HFFc6 (cell line): Measurements from ENCODE around the gene GOPC. TPM values are rescaled to one million over a fixed set of nuclear protein-coding genes. Genes with fewer than 3 reads are reported as not detected.
"Not testable (repeated sequence)": the region's sequence is repeated elsewhere in the genome, so short reads cannot be mapped to it uniquely, and the experiment has no call there.

Experiments
- DNase-seq: peaks from one replicate; pipeline ENCODE4 v3.0.0-alpha.2; 2018
- H3K27ac Mint-ChIP-seq: 2 replicates; pipeline ENCODE4 v1.8.0; 2020; ENCODE audit warnings: mild to moderate bottlenecking, mixed read lengths
- H3K27me3 Mint-ChIP-seq: 2 replicates; pipeline ENCODE4 v1.8.0; 2021; ENCODE audit warnings: mild to moderate bottlenecking, moderate library complexity, mixed read lengths; ENCODE audit not compliant: insufficient read depth
- H3K36me3 Mint-ChIP-seq: 2 replicates; pipeline ENCODE4 v1.8.0; 2021; ENCODE audit warnings: low read depth, mixed read lengths
- H3K4me1 Mint-ChIP-seq: 2 replicates; pipeline ENCODE4 v1.8.0; 2020; ENCODE audit warnings: low read depth, mixed read lengths
- H3K4me3 Mint-ChIP-seq: 2 replicates; pipeline ENCODE4 v1.8.0; 2020; ENCODE audit warnings: mild to moderate bottlenecking, moderate library complexity, mixed read lengths
- H3K9me3 Mint-ChIP-seq: 2 replicates; pipeline ENCODE4 v1.8.0; 2020; ENCODE audit warnings: mild to moderate bottlenecking, mixed read lengths
- long read RNA-seq: library from polyadenylated mRNA; unstranded; transcript quantifications from one replicate; pipeline ENCODE4 v2.0.0, GENCODE V29; 2019
- total RNA-seq, 6 experiments: library from RNA; stranded (reverse); fragmentation: NEBNext Ultra II Directional; extraction: Animal tissue kit (Norgen Biotek cat#: 25700); gene quantifications; 2 replicates in 1 of 6; 3 replicates in 5 of 6; pipeline ENCODE4 v1.2.3, GENCODE V29; 2021
- TF ChIP-seq, protein P1 (sequence below): fragments of 200-600 bp; sonication (generic); IDR thresholded peaks from 2 replicates; pipeline ENCODE4 v1.5.0; 2021; ENCODE audit warnings: antibody characterized with exemption, mild to moderate bottlenecking

The GOPC gene
- 10 to 100 TPM; 40.5 to 51.8 (median 45.4) TPM for total RNA-seq
- long read RNA-seq, full-length matches to known transcripts: 17 of 72 reads
- long read RNA-seq, partial matches to known transcripts: 36 of 72 reads
- long read RNA-seq, other reads (novel, unspliced or antisense): 19 of 72 reads

DNA sequence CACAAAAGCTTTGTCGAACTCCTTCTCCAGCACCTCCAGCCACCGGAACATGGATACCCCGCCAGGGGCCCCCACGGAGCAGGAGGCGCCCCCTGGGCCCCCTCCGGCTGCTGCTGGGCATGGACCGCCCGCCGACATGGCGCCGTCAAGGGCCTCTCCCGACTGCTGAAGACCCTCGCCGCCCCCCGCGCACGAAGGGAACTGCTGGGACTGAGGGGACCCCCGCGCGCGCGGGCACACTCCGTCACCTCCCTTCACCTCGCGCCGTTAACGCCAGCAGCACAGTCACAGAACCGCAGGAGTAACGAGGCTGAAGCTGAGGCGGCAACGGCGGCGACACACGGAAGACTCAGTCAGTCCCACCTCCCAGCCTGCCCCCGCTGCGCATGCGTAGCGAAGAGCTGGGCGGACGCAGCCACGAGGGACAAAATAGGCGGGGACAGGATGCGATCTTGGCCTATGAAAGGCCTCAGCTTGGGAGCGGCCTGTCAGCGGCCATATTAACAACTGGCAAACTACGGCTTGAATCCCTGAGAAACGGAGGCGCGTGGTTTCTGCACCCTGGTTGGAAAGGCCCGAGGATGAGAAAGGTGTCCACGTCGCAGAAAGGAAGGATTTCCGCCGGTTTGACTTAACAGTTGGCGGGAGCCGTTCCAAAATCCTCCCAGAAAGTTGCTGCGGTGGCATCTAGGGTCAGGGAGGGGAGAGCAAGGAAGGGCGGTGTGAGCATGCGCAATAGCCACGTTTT lies at the start of gene GOPC:
Gene GOPC (minus strand): TSS at position 361 of the 748 bp plus-strand sequence. CDS start 223 bp downstream, at position 138.
- Mint-ChIP-seq H3K4me1 (peaks cover 29% of the 10 kb centered on the region), H3K36me3 (peaks cover 43% of the 10 kb centered on the region), H3K27ac (peak within 1 kb of the TSS; percentile 99), H3K4me3 (peak within 1 kb of the TSS; percentile 99), H3K9me3 (peaks cover 4% of the 10 kb centered on the region; the same call in 1 of the 2 replicates), H3K27me3 (no peaks in the 10 kb centered on the region)
- TF ChIP-seq, protein P1, sequence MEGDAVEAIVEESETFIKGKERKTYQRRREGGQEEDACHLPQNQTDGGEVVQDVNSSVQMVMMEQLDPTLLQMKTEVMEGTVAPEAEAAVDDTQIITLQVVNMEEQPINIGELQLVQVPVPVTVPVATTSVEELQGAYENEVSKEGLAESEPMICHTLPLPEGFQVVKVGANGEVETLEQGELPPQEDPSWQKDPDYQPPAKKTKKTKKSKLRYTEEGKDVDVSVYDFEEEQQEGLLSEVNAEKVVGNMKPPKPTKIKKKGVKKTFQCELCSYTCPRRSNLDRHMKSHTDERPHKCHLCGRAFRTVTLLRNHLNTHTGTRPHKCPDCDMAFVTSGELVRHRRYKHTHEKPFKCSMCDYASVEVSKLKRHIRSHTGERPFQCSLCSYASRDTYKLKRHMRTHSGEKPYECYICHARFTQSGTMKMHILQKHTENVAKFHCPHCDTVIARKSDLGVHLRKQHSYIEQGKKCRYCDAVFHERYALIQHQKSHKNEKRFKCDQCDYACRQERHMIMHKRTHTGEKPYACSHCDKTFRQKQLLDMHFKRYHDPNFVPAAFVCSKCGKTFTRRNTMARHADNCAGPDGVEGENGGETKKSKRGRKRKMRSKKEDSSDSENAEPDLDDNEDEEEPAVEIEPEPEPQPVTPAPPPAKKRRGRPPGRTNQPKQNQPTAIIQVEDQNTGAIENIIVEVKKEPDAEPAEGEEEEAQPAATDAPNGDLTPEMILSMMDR: peak; percentile 64
- DNase-seq: peak; percentile 98

DNA sequence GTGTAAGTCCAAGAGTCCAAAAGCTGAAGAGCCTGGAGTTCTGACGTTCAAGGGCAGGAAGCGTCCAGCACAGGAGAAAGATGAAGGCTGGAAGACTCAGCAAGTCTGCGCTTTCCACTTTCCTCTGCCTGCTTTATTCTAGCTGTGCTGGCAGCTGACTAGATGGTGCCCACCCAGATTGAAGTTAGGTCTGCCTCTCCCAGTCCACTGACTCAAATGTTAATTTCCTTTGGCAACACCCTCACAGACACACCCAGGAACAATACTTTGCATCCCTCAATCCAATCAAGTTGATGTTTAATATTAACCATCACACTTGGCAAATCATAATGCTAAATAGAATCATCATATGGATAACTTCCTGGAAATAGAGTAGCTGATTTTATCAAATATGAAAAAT lies 49.7 kb upstream of the GOPC start:
- not testable (repeated sequence) for H3K9me3 Mint-ChIP-seq, H3K36me3 Mint-ChIP-seq, H3K27ac Mint-ChIP-seq, DNase-seq, H3K4me3 Mint-ChIP-seq, H3K27me3 Mint-ChIP-seq, H3K4me1 Mint-ChIP-seq

DNA sequence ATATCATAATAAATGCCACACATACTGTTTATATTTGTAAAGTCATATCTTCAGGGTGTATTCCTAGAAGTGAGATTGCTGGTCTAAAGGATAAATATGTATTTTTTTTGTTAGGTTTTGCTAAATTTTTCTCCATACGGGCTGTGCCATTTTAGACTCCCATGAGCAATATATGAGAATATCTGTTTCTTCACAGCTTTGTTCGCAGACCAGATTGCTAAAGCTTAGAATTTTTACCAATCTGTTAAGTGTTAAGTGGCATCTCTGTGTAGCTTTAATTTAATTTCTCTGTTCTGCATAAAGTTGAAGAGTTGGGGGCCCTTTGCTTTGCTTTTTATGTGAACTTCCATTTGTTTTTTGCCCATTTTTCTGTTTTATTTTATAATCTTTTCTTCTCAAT lies 40.7 kb upstream of the GOPC start:
- no peaks in the 10 kb centered on the region for H3K4me1 Mint-ChIP-seq
- no peaks in the 10 kb centered on the region for H3K36me3 Mint-ChIP-seq
- no peak overlapping the region for H3K4me3 Mint-ChIP-seq
- H3K9me3 Mint-ChIP-seq: no peaks in the 10 kb centered on the region
- no peaks in the 10 kb centered on the region for H3K27me3 Mint-ChIP-seq
- no peak overlapping the region for H3K27ac Mint-ChIP-seq
- DNase-seq: no peak
- TF ChIP-seq, protein P1: no peak

GRCh38 chr6:117637770-117638169 lies 35.5 kb upstream of the GOPC start:
- Mint-ChIP-seq H3K27ac (no peak overlapping the region), H3K4me3 (no peak overlapping the region), H3K36me3 (no peaks in the 10 kb centered on the region), H3K27me3 (no peaks in the 10 kb centered on the region), H3K4me1 (no peaks in the 10 kb centered on the region), H3K9me3 (no peaks in the 10 kb centered on the region)
- no peak for DNase-seq
- TF ChIP-seq, protein P1: no peak

DNA sequence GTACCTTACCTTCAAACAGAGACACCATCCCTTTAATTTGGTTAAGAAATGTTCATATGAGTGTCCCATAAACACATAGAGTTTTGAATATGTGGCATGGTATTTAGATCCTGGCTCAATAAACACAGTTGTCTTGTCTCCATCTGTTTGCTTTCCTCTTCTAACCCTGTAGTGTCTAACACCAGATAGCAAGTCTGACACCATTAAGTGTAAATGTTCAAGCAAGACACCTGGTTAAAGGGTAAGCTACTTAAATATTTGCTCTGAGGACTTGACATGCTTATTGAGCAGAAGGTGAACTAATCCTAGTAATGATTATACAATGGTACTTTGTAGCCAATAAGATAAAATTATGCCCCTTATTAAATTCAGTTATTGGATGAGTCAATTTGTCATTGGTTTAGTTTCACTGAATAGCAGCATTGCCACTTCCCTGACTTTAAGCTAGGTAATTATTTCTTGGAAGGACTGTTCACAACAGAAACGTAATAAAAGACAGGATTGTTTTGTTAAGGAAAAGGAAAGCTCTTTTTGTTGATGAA lies 26.9 kb upstream of the GOPC start:
- peaks cover 5% of the 10 kb centered on the region for H3K36me3 Mint-ChIP-seq
- H3K4me1 Mint-ChIP-seq: no peaks in the 10 kb centered on the region
- H3K4me3 Mint-ChIP-seq: no peak overlapping the region
- no peak for DNase-seq
- H3K9me3 Mint-ChIP-seq: peaks cover 20% of the 10 kb centered on the region
- no peaks in the 10 kb centered on the region; the same call in 1 of the 2 replicates for H3K27me3 Mint-ChIP-seq
- H3K27ac Mint-ChIP-seq: no peak overlapping the region
- TF ChIP-seq, protein P1: no peak

- no peaks in the 10 kb centered on the region; the same call in 1 of the 2 replicates for H3K27me3 Mint-ChIP-seq
- no peak overlapping the region for H3K4me3 Mint-ChIP-seq
- no peak for DNase-seq
- H3K4me1 Mint-ChIP-seq: no peaks in the 10 kb centered on the region
- H3K9me3 Mint-ChIP-seq: peaks cover 25% of the 10 kb centered on the region
- TF ChIP-seq, protein P1: no peak
- H3K27ac Mint-ChIP-seq: no peak overlapping the region
- H3K36me3 Mint-ChIP-seq: peaks cover 5% of the 10 kb centered on the region
Measured at GRCh38 chr6:117627533-117627932, 25.2 kb upstream of the GOPC start.
